ENCODE results near the gene NUP214.

- TF ChIP-seq CTCF (IDR thresholded peaks at IDR 0.05) (no peak), POLR2A (IDR thresholded peaks at IDR 0.05) (no peak)
Observed at GRCh38 chr9:131104016-131104740, 21.2 kb upstream of the NUP214 start.

Data from adrenal gland (tissue), 5 donors.